Breast epithelium (tissue), 4 donors: Measurements from ENCODE around the gene FBXW4. TPM values are rescaled to one million over a fixed set of nuclear protein-coding genes. Genes with fewer than 3 reads are reported as not detected.

Source experiments
- DNase-seq, 2 donors: peaks; one replicate each; pipeline ENCODE4 v3.0.0-alpha.2; 2019; ENCODE audit warnings: low spot score in 2 of 2
- H3K27ac ChIP-seq, 2 donors: fragments of 200-600 bp; sonication (generic) in 1 of 2; one replicate each; pipeline ENCODE4 v1.5.1; 2016 to 2019; ENCODE audit warnings: mild to moderate bottlenecking in 1 of 2
- H3K27me3 ChIP-seq, 2 donors: fragments of 200-600 bp; sonication (generic) in 1 of 2; one replicate each; pipeline versions ENCODE4 v1.5.1 to v1.6.0; 2017 to 2019; ENCODE audit warnings: control low read depth in 1 of 2, mild to moderate bottlenecking in 1 of 2
- H3K36me3 ChIP-seq: fragments of 200-600 bp; one replicate; pipeline ENCODE4 v1.5.1; 2019
- H3K4me1 ChIP-seq, 2 donors: fragments of 200-600 bp; sonication (generic); one replicate each; pipeline ENCODE4 v1.5.1; 2016 to 2019; ENCODE audit warnings: control low read depth in 1 of 2
- H3K4me3 ChIP-seq, 3 donors: fragments of 200-600 bp; sonication (generic); 1 replicate in 2 of 3; 2 replicates in 1 of 3; pipeline ENCODE4 v1.5.1; 2016 to 2019; ENCODE audit warnings: mild to moderate bottlenecking in 3 of 3, moderate library complexity in 2 of 3
- H3K9me3 ChIP-seq, 2 donors: fragments of 200-600 bp; sonication (generic) in 1 of 2; one replicate each; pipeline ENCODE4 v1.5.1; 2016 to 2019; ENCODE audit warnings: control low read depth in 1 of 2
- POLR2A ChIP-seq: fragments of 450-650 bp; IDR thresholded peaks from one replicate; pipeline ENCODE4 v1.6.1; 2016; ENCODE audit warnings: antibody characterized with exemption, mild to moderate bottlenecking, moderate library complexity
- POLR2AphosphoS5 ChIP-seq, 3 donors: sonication (generic); formaldehyde crosslinking; IDR thresholded peaks; one replicate each; pipeline ENCODE4 v1.6.1; 2017; ENCODE audit warnings: antibody characterized with exemption in 3 of 3
- intact Hi-C: fragments of 100-400 bp; cut with DNase I; formaldehyde crosslinking; loops from one replicate; pipeline ENCODE4 v1.15.1; 2023; ENCODE audit warnings: low total_unique reads
- total RNA-seq, 3 donors: library from RNA; depleted of rRNA; stranded (reverse); fragments of >200 nt; gene quantifications; one replicate each; pipeline ENCODE4 v1.1.0, GENCODE V29; 2016
- TF ChIP-seq, protein P1 (sequence below), 3 donors: fragments of 450-650 bp; IDR thresholded peaks; one replicate each; pipeline ENCODE4 v1.5.1; 2016 to 2017; ENCODE audit warnings: antibody characterized with exemption in 3 of 3, mild to moderate bottlenecking in 3 of 3, moderate library complexity in 3 of 3

The FBXW4 gene
- total RNA-seq, 3 donors from 2014 or later: 68.0 to 95.7 (median 74.7) TPM

DNA sequence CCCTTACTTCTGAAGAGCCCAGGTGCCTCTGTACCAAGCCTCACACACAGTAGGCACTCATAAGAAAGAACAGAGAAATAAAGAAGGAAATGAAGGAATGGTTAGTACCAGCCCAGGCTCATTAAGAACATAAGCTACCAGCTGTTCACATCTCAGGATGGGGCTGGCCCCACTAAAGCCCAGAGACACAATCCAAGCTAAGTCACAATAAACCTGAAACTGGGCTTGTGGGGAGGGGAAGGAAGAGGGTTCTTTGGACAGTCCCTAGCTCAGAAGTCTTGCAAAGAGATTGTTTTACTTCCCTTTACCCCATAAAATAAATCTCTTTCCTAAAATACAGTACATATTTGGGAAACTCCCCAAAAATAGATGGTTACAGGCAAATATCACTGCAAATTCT, 24.3 kb downstream of the FBXW4 start:
- no peak for DNase-seq
- no peak overlapping the region for H3K4me3 ChIP-seq
- intact Hi-C loops: no loop called here
- no peak overlapping the region for H3K27ac ChIP-seq
- H3K4me1 ChIP-seq: peaks cover 0 to 3% of the 10 kb centered on the region in 2 donors
- TF ChIP-seq, protein P1, sequence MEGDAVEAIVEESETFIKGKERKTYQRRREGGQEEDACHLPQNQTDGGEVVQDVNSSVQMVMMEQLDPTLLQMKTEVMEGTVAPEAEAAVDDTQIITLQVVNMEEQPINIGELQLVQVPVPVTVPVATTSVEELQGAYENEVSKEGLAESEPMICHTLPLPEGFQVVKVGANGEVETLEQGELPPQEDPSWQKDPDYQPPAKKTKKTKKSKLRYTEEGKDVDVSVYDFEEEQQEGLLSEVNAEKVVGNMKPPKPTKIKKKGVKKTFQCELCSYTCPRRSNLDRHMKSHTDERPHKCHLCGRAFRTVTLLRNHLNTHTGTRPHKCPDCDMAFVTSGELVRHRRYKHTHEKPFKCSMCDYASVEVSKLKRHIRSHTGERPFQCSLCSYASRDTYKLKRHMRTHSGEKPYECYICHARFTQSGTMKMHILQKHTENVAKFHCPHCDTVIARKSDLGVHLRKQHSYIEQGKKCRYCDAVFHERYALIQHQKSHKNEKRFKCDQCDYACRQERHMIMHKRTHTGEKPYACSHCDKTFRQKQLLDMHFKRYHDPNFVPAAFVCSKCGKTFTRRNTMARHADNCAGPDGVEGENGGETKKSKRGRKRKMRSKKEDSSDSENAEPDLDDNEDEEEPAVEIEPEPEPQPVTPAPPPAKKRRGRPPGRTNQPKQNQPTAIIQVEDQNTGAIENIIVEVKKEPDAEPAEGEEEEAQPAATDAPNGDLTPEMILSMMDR (IDR thresholded peaks at IDR 0.05): no peak
- no peak for TF ChIP-seq POLR2A
- no peak for TF ChIP-seq POLR2AphosphoS5 (IDR thresholded peaks at IDR 0.05)
- no peaks in the 10 kb centered on the region for H3K27me3 ChIP-seq
- H3K36me3 ChIP-seq: no peaks in the 10 kb centered on the region
- no peaks in the 10 kb centered on the region for H3K9me3 ChIP-seq

DNA sequence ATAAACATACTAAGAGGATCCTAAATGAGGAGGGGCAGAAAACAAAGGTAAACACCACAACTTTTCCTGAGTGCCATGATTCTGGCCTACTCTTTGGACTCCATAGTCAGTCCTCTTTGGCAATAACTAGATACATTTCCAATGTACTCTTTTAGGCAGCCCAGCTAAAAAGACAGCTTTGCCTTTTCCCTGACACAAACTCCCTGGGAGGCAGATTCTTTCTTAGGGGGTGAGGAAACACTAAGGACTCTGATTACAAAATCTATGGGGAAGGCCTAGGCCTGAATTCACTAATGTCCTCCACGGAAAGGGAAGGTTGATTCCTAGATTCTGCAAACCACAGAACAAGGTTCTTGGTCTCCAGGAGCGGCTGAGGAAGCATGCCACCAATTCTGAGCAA, 25.8 kb downstream of the FBXW4 start:
- H3K27me3 ChIP-seq: no peaks in the 10 kb centered on the region
- no peak for DNase-seq
- no peaks in the 10 kb centered on the region for H3K9me3 ChIP-seq
- no peak overlapping the region for H3K4me3 ChIP-seq
- intact Hi-C loops: no loop called here
- H3K4me1 ChIP-seq: peaks cover 0 to 3% of the 10 kb centered on the region in 2 donors
- TF ChIP-seq, protein P1 (IDR thresholded peaks at IDR 0.05): no peak
- no peak for TF ChIP-seq POLR2AphosphoS5 (IDR thresholded peaks at IDR 0.05)
- TF ChIP-seq POLR2A: no peak
- no peak overlapping the region for H3K27ac ChIP-seq
- H3K36me3 ChIP-seq: no peaks in the 10 kb centered on the region

DNA sequence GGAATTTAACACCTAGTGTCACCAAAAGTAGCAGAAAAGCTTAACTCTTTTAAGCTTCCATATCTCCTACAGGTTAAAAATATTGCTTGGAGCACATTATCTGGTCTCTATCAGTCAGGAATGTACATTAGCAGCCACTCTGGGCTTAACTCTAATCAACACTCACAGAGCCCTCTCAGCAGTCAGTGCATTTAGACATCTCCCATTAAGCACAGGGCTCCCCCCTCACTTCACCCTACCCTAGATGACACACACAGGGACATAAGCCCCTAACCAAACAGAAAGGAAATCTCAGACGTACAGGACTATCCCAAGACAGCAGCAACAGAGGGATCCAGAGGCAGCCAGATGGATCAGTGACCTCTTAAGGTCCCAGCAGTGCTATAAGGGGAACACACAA, 26.4 kb downstream of the FBXW4 start:
- TF ChIP-seq, protein P1 (IDR thresholded peaks at IDR 0.05): no peak
- TF ChIP-seq POLR2AphosphoS5 (IDR thresholded peaks at IDR 0.05) (no peak), POLR2A (no peak)
- Histone ChIP-seq H3K9me3 (no peaks in the 10 kb centered on the region), H3K36me3 (no peaks in the 10 kb centered on the region), H3K4me3 (no peak overlapping the region), H3K4me1 (peaks cover 0 to 3% of the 10 kb centered on the region in 2 donors), H3K27me3 (no peaks in the 10 kb centered on the region), H3K27ac (no peak overlapping the region)
- intact Hi-C loops: no loop called here
- DNase-seq: no peak

DNA sequence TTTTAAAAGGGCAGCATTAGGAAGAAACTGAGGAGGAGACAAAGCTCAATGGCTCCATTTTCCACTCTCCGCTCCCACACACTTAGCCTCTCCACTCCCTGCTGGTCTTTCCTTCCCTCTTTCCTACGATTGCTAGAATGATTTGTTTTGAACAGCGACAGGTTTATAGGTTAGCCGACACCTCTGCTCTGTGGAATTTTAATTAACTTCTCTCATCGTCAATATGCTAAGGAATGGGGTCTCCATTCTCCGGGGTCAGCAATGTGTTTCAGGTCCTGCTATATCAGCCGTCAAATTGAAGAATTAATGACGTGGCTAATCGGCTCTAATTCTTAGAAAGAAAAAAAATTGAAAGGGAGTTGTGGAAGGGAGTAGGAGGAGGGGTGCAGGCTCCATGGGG, 28.9 kb downstream of the FBXW4 start:
- no peaks in the 10 kb centered on the region for H3K27me3 ChIP-seq
- no peak for DNase-seq
- H3K4me1 ChIP-seq: no peaks in the 10 kb centered on the region
- TF ChIP-seq POLR2AphosphoS5 (IDR thresholded peaks at IDR 0.05): no peak
- TF ChIP-seq POLR2A: no peak
- TF ChIP-seq, protein P1 (IDR thresholded peaks at IDR 0.05): no peak
- intact Hi-C loops: no loop called here
- no peak overlapping the region for H3K4me3 ChIP-seq
- H3K36me3 ChIP-seq: no peaks in the 10 kb centered on the region
- H3K9me3 ChIP-seq: no peaks in the 10 kb centered on the region
- no peak overlapping the region for H3K27ac ChIP-seq

DNA sequence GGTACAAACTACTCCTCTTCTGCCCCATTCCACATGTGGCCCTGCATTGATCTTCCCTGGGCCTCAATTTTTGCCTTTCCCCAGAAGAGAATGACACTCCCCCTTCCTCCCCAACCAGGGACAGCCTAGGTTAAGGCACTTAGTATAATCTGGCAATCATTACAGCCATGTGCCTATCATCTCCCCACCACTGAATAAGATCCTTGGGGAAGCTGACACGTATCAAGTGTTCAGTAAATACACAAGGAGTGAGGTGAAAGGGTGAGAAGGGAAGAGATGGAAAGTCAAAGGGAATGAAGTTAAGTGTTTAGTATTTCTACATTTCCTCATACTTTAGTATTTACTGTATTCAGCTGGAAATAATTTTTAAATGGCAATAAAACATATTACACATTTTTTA, 31.9 kb downstream of the FBXW4 start:
- no peaks in the 10 kb centered on the region for H3K9me3 ChIP-seq
- TF ChIP-seq POLR2A: no peak
- no peaks in the 10 kb centered on the region for H3K27me3 ChIP-seq
- intact Hi-C loops: no loop called here
- no peak overlapping the region for H3K4me3 ChIP-seq
- DNase-seq: no peak
- no peaks in the 10 kb centered on the region for H3K36me3 ChIP-seq
- no peaks in the 10 kb centered on the region for H3K4me1 ChIP-seq
- no peak overlapping the region for H3K27ac ChIP-seq

DNA sequence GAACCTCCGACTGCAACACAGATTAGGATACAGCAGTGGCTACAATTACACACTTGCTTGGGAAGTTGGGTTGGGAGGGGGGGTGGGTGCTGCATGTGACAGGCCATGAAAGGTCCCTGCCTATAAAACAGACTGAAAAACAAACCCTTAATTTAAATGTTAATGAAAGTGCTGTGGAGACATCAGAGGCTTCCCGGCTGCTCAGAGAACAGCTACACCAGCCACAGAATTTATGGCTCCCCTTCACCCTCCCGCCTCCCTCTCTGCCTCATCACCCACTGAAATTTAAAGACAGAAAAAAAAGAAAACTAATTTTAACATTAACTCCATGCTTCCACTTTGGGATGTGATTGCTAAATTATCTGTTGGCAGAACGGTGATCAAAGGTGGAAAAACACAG, 34.7 kb downstream of the FBXW4 start:
- intact Hi-C loops: no loop called here
- Histone ChIP-seq H3K36me3 (no peaks in the 10 kb centered on the region), H3K27ac (no peak overlapping the region), H3K4me3 (no peak overlapping the region), H3K27me3 (no peaks in the 10 kb centered on the region), H3K4me1 (no peaks in the 10 kb centered on the region), H3K9me3 (no peaks in the 10 kb centered on the region)
- DNase-seq: no peak
- no peak for TF ChIP-seq POLR2A
- TF ChIP-seq, protein P1 (IDR thresholded peaks at IDR 0.05): no peak
- no peak for TF ChIP-seq POLR2AphosphoS5 (IDR thresholded peaks at IDR 0.05)
